ENCODE data around the gene COL9A1. TPM values are rescaled to one million over a fixed set of nuclear protein-coding genes. Genes with fewer than 3 reads are reported as not detected.

COL9A1 gene
- total and polyA plus RNA-seq, 2 of the 4 experiments (the other 2 are of a cell fraction) = not detected

- Histone ChIP-seq H3K18ac (ENCODE audit: low read depth, low read length) (no peak overlapping the region), H2BK15ac (ENCODE audit: low read depth, low read length) (no peak overlapping the region), H4K5ac (ENCODE audit: low read depth, low read length) (no peak overlapping the region), H3K4me3 (ENCODE audit: insufficient read depth, low read depth, low read length) (no peak overlapping the region), H3K4me1 (ENCODE audit: control insufficient read depth, insufficient read depth, low read length) (no peaks in the 10 kb centered on the region), H2BK20ac (ENCODE audit: low read depth, low read length) (no peak overlapping the region), H3K79me1 (ENCODE audit: low read depth in 1 of 2, low read length in 2 of 2) (no peaks in the 10 kb centered on the region), H3K4me2 (ENCODE audit: low read depth, low read length) (no peak overlapping the region), H4K20me1 (ENCODE audit: insufficient read depth, low read length) (no peaks in the 10 kb centered on the region), H2BK5ac (ENCODE audit: low read depth, low read length, poor library complexity, severe bottlenecking) (no peak overlapping the region), H3K14ac (replicated peaks; ENCODE audit: low read depth, low read length) (no peak overlapping the region), H3K9me3 (ENCODE audit: control insufficient read depth, insufficient read depth, low read length) (no peaks in the 10 kb centered on the region), H2AFZ (replicated peaks; ENCODE audit: low read length, poor library complexity) (no peak overlapping the region), H4K91ac (ENCODE audit: insufficient read depth, low read depth, low read length) (no peak overlapping the region), H3K56ac (ENCODE audit: extremely low read depth, insufficient read depth, low read length) (no peak overlapping the region), H3K23ac (ENCODE audit: low read depth, low read length) (no peak overlapping the region), H3K9ac (ENCODE audit: low read depth, low read length) (no peak overlapping the region), H3K36me3 (ENCODE audit: control insufficient read depth, insufficient read depth, low read length) (no peaks in the 10 kb centered on the region), H2AK9ac (replicated peaks; ENCODE audit: low read depth, low read length, poor library complexity) (no peak overlapping the region), H4K8ac (ENCODE audit: low read depth in 2 of 2, low read length in 2 of 2) (no peak overlapping the region), H3K27me3 (ENCODE audit: control insufficient read depth, insufficient read depth, low read length) (no peaks in the 10 kb centered on the region), H2AK5ac (ENCODE audit: low read depth, low read length) (no peak overlapping the region), H2BK120ac (ENCODE audit: low read depth, low read length) (no peak overlapping the region), H3K27ac (ENCODE audit: insufficient read depth, low read length) (no peak overlapping the region), H3K9me1 (ENCODE audit: insufficient read depth, low read length) (no peaks in the 10 kb centered on the region), H3K4ac (ENCODE audit: low read depth, low read length) (no peak overlapping the region)
- TF ChIP-seq MAFK (IDR thresholded peaks at IDR 0.05; ENCODE audit: low read depth, low read length) (no peak), BHLHE40 (IDR thresholded peaks at IDR 0.05; ENCODE audit: low read depth, low read length) (no peak)
- DNase-seq (no peak), ATAC-seq (ENCODE audit: low read depth) (no peak)
- BruUV-seq (replicated peaks) = no TSS peak
- no CpG with 5 or more reads among the region's 3 CpGs for WGBS, 2 experiments (ENCODE audit: extremely low coverage in 2 of 2, insufficient read length in 1 of 2)
- in situ Hi-C loops (cut with MboI; ENCODE audit: low sequenced_read_pairs) (no loop called here), intact Hi-C loops (cut with micrococcal nuclease) (no loop called here), dilution Hi-C loops (cut with HindIII; ENCODE audit: low sequenced_read_pairs, unreplicated experiment) (no loop called here)
- ChIA-PET POLR2A (ENCODE audit: unreplicated experiment) (no interaction called here), CTCF (interaction anchor here (0.9 kb wide), 1 partner anchor 12 kb away, joined by 3 read pairs; no protein-coding TSS in a partner anchor)
Measured at GRCh38 chr6:70183538-70183937, 119.3 kb downstream of the COL9A1 start.
